Cardiac atrium fibroblast (primary cell): Measurements from ENCODE around the gene SPOUT1. TPM values are rescaled to one million over a fixed set of nuclear protein-coding genes. Genes with fewer than 3 reads are reported as not detected.

Experiments
- total RNA-seq: library from RNA; depleted of rRNA; stranded (reverse); fragments of >200 nt; gene quantifications from 2 replicates; pipeline ENCODE4 v1.2.3, GENCODE V29; 2015

Gene SPOUT1, protein sequence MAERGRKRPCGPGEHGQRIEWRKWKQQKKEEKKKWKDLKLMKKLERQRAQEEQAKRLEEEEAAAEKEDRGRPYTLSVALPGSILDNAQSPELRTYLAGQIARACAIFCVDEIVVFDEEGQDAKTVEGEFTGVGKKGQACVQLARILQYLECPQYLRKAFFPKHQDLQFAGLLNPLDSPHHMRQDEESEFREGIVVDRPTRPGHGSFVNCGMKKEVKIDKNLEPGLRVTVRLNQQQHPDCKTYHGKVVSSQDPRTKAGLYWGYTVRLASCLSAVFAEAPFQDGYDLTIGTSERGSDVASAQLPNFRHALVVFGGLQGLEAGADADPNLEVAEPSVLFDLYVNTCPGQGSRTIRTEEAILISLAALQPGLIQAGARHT
- 17.2 and 40.4 TPM in 2 replicates for total RNA-seq

DNA sequence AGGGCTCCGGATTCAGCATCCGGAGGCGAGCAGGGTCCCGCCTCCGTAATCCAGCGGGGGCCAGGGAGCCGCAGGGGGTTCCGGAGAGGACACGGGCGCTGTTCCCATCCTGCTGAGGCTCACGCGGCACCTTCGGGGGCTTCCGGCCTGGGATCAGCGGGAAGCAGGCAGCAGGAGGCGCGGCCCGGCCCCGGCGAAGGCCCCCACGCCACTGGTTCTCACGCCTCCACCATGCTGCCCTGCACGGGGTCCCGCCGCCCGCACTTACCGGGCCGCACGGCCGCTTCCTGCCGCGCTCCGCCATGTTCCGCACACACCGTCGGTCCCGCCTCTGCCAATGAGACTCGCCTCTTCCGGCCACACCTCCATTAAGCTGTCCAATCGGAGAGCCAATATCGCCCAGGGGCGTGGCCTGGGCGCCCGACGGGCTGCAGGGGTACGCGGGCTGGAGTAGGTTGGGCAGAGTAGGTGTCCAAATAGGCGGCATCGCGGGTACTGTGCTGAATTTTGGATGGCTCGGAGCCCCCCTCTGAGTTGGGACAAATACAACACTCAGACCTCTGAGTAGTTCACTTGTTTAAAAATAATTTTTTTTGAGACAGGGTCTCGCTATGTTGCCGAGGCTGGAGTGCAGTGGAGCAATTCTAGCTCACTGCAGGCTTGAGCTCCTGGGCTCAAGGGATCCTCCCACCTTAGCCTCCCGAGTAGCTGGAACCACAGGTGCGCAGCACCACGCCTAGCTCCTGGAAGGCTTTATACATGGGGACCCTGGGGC is at the start of gene SPOUT1:
Gene SPOUT1 (minus strand): TSS at position 318 of the 775 bp plus-strand sequence. CDS start 14 bp downstream, at position 304.

DNA sequence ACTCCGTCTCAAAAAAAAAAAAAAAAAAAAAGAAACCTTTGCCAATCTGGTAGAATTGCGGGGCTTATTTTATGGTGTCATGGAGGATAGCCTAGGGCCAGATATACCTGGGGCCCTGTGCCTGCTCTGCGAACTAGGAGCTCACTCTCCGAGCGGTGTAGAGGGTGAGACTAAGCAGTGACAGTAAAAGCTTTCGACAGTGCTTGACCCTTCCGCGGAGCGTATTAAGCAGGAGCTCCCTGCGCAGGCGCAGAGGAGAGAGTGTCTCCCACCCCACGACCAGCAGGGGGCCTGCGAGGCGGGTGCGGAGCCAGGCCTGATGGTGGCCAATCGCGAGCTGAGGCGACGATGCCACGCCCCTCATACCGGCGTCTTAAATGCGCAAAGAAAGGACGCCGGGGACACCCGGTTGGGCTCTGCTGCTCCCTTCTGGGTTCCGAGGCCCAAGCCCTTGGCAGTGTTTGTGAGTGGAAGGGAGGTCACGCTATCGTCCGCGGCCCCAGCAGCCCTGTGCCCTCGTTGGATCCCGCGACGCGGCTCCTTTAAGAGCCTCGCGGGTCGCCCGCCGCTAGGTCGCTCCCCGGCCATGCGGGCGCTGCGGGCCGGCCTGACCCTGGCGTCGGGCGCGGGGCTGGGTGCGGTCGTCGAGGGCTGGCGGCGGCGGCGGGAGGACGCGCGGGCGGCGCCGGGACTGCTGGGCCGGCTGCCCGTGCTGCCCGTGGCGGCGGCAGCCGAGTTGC is 11.3 kb downstream of the SPOUT1 start, which contains the start of gene ENDOG:
Gene ENDOG (plus strand): TSS at position 402 of the 740 bp plus-strand sequence. CDS start 185 bp downstream, at position 587.

DNA sequence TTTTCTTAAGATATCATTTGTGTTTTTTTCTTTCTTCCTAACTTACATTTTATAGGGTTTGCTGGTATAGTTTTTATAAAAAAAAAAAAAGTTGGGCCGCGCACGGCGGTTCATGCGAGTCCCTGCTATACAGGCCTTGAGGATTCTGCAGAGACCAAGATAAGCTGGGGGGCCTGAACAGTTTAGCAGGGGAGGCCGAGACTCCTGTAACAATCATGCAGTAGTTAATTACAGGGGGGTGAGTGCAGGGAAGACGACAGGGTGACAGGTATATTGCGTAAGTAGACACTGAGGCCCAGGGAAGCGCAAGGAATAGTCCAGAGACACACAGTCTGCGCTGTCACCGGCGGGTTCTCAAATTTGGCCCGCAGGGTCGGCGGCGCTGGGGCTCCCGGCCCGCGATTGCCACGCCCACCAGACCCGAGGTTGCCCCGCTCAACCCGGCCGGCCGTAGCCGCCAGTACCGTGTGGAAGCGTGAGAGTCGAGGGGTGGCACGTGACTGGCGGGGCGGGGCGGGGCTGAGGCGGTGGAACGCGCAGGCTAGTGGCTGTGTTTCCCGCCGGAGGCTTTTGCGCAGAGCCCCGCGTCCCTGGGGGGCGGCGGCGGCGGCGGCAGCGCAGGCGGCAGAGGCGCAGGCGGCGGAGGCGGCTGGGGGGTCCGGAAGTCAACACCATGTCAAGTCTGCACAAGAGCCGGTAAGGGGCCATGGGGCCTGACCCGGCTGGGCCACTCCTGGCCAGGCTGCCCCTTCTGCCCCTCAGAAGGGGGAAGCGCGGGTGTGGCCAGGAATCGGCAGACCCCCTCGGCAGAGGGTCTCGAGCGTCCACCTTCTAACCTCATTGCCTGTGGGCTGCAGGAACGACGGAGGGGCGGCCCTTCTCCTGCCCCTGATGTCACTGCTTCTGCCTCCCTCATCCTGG is 42.7 kb downstream of the SPOUT1 start, which contains the start of gene TBC1D13:
Gene TBC1D13 (plus strand): TSS at position 573 of the 921 bp plus-strand sequence. CDS start 101 bp downstream, at position 674.

DNA sequence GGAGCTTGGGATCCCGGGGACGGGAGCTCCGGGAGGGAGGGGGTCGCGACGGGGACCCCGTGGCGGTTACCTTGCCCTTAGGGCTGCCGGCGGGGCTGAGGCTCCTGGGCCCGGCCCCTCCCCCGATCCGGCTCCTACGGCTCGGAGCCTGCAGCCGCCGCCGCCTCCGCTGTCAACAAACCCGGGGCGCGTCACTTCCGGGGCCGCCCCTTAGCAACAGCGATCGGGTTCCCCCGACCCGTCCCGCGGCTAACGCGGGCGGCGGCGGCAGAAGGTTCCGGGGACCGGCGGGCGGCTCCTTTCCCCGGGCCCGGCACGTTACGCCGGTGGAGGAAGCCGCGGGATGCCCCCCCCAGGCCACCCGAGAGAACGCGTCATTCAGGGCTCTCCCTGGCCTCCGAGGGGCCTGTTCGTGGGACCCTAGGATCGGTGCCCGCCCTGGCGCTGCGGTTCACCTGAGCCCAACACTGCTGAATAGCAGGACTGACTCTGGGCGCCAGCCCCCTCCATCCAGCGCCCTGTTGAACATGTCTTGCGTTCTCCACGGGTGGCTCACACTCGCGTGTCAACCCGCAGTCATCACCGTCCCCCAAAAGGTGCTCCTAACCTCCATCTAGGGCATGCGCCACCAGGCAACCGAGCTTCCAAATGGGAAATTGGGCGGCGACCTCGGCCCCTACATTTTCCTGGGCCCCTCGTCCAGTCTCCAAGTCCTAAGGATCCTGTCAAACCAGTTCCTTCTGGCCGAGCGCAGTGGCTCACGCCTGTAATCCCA is 57.7 kb downstream of the SPOUT1 start, which contains the start of gene ZER1:
Gene ZER1 (minus strand): TSS at position 183 of the 775 bp plus-strand sequence. CDS start 16,362 bp downstream, outside the sequence.

Other genes starting within 250 kb of the SPOUT1 start
- gene DYNC2I2, start 172.9 kb downstream of the SPOUT1 start, total RNA-seq: 20.9 and 40.7 TPM in 2 replicates
- gene SET, start 140.6 kb downstream of the SPOUT1 start, total RNA-seq: 182 and 183 TPM in 2 replicates
- gene PKN3, start 127.3 kb downstream of the SPOUT1 start, total RNA-seq: 0.65 and 9.7 TPM in 2 replicates
- 39.0 and 44.4 TPM in 2 replicates for gene ZDHHC12, start 105.7 kb downstream of the SPOUT1 start, total RNA-seq
- 23.7 and 46.9 TPM in 2 replicates for gene ZER1, start 57.9 kb downstream of the SPOUT1 start, total RNA-seq
- 14.3 and 30.7 TPM in 2 replicates for gene TBC1D13, start 42.5 kb downstream of the SPOUT1 start, total RNA-seq
- 10.1 and 16.2 TPM in 2 replicates for gene ENDOG, start 11.3 kb downstream of the SPOUT1 start, total RNA-seq
- 2.9 and 5.2 TPM in 2 replicates for gene KYAT1, start 52.2 kb upstream of the SPOUT1 start, total RNA-seq
- gene LRRC8A, start 52.3 kb upstream of the SPOUT1 start, total RNA-seq: 41.9 and 45.4 TPM in 2 replicates
- gene PHYHD1, start 91.2 kb upstream of the SPOUT1 start, total RNA-seq: 16.2 and 22.2 TPM in 2 replicates
- gene DOLK, start 117.8 kb upstream of the SPOUT1 start, total RNA-seq: 28.3 and 29.3 TPM in 2 replicates
- gene NUP188, start 117.9 kb upstream of the SPOUT1 start, total RNA-seq: 26.5 and 33.2 TPM in 2 replicates
- gene SH3GLB2, start 198.5 kb upstream of the SPOUT1 start, total RNA-seq: 32.7 and 36.5 TPM in 2 replicates
- 16.6 and 31.9 TPM in 2 replicates for gene MIGA2, start 206.8 kb upstream of the SPOUT1 start, total RNA-seq